PC-3 (cell line): ENCODE data around the gene OSBPL8.

Experiments used
- CTCF ChIP-seq: fragments of 300-600 bp; sonication (generic); conservative IDR thresholded peaks from 2 replicates; pipeline ENCODE4 v1.5.1; 2017; ENCODE audit warnings: antibody characterized with exemption, low read depth, mild to moderate bottlenecking, low read length
- EZH2 ChIP-seq: fragments of 300-600 bp; sonication (generic); IDR thresholded peaks from one replicate; pipeline ENCODE4 v1.6.1; 2017; ENCODE audit warnings: antibody characterized with exemption, mild to moderate bottlenecking, low read length; ENCODE audit not compliant: unreplicated experiment
- EZH2phosphoT487 ChIP-seq: fragments of 300-600 bp; sonication (generic); IDR thresholded peaks from 2 replicates; pipeline ENCODE4 v1.6.1; 2018; ENCODE audit warnings: mild to moderate bottlenecking, antibody characterized with exemption, low read length, borderline replicate concordance

- TF ChIP-seq CTCF (no peak), EZH2 (no peak), EZH2phosphoT487 (no peak)
These were observed 183.6 kb downstream of the OSBPL8 start for GRCh38 chr12:76375939-76376338.
